MV-4-11 (cell line): ENCODE data around the gene NAV1.

ENCODE experiments used
- DNase-seq: peaks from one replicate; lab custom pipeline; 2025; lab: John Stamatoyannopoulos, UW

NAV1 gene

GRCh38 chr1:201586806-201587205 lies 47.9 kb downstream of the NAV1 start:
- no peak for DNase-seq

DNA sequence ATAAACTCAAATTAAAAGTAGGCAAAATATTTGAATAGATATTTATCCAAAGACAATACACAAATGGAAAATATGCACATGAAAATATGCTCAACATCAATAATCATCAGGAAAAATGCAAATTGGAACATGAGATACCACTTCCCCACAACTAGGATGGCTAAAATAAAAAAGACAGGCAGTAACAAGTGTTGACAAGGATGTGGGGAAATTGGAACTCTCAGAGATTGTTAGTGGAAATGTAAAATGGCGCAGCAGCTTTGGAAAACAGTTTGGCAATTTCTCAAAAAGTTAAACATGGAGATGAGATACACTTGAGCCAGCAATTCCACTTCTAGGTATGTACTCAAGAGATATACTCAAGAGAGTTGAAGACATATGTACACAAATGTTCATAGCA lies 48.8 kb downstream of the NAV1 start:
- no peak for DNase-seq
